Stimulated activated CD4-positive, alpha-beta T cell treated with anti-CD3 and anti-CD28 coated beads, Interleukin-1b, Interleukin-23, amount 100 ng/mL, for 24 hours (primary cell): ENCODE data around the gene NSMCE1.
A peak's percentile ranks its signal among the peaks of the same experiment; 100 is the strongest.

Source experiments
- DNase-seq, 4 experiments: peaks; one replicate each; pipeline ENCODE4 v3.0.0-alpha.2; 2020; ENCODE audit warnings: low read depth in 4 of 4, low spot score in 1 of 4

The NSMCE1 gene, protein sequence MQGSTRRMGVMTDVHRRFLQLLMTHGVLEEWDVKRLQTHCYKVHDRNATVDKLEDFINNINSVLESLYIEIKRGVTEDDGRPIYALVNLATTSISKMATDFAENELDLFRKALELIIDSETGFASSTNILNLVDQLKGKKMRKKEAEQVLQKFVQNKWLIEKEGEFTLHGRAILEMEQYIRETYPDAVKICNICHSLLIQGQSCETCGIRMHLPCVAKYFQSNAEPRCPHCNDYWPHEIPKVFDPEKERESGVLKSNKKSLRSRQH

DNA sequence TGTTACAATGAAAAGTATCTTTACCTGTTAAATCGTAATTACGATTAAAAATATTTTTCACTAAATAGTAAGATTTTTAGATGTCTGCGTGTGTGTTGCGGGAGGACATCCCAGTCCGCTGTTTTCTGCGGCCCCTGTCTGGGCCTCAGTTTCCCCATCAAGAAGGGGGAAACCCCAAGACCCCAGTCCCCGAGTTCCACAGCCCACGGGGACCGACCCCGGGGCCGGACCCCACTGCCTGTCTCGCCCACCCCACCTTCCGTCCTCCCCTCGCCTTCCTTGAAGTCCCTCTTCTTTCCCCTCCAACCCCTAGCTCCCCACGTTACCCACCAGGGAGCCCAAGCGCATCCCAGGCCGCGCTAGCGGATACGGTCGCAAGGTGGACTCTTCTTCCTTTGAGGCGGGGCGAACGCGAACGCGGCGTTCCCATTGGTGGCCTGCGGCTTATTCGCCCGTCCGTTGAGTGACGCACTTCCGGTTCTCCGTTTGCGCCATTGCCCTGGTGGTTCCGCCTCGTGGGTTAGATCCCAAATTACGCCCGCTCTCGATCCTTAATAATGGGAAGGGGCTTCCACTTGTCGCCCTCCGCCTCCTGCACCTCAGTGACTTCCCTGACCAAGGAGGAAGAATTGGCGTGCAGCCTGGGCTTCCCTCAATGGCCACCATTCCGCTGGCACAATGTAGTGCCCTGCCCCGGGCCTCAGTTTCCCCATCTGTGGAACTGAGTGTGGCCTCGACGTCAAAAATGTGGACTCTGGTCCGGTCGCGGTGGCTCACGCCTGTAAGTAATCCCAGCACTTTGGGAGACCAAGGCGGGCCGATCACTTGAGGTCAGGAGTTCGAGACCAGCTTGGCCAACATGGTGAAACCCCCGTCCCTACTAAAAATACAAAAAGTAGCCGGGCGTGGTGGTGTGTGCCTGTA lies at the start of gene NSMCE1:
Gene NSMCE1, minus strand, starts transcription at position 397 of the 924 bp plus-strand sequence. CDS start 11,202 bp downstream, outside the sequence.
- peak; percentile 94 to 98 (median 95) for DNase-seq

DNA sequence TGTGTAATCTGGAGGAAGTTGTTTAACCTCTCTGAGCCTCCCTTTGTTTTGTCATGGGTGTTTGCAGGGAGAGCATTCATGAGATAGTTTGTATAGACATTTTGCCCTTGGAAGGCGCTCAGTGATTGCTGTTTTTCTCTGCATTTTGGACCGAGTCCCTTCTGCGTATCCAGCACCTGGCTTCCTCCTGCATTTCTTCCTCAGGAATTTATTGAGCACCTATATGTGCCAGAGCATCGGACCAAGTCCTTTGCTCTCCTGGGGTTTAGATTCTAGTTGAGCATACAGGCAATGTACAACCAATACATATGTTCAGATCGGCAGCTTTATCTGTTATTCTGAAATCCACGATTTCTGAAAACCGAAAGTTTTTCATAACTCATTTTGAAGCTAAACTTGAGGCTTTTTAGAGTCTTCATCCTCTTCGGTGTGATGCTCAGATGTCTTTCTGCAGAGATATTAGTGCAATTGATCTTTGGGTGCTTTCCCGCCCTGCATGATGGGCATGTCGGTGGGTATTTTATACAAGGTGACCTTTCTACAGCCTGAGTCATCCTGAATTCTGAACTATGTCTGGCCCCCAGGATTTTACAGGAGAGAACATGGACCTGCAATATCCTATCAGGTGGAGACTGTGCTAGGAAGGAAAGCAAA lies 49.3 kb upstream of the NSMCE1 start:
- peak in 2 of 4 experiments; percentile 21 to 42 for DNase-seq

DNA sequence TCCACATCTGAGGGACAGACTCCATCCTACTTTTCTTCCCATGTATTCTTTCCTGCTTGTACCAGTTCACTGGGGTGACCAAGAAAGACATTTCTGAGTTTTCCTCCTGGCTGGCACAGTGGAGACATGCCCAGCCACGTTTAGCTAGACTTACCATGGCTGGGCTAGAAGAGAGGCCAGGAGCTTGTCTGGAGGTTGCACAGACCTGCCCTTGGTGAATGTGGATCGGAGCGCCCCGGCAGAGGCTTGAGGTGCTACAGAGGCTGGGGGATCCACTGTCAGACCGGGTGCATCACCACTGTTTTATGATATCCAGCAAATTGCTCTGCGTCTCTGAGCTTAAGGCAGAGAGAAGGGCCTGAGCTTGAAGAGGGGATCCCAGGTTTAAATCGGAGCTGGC lies 48.7 kb upstream of the NSMCE1 start:
- DNase-seq, result no peak

DNA sequence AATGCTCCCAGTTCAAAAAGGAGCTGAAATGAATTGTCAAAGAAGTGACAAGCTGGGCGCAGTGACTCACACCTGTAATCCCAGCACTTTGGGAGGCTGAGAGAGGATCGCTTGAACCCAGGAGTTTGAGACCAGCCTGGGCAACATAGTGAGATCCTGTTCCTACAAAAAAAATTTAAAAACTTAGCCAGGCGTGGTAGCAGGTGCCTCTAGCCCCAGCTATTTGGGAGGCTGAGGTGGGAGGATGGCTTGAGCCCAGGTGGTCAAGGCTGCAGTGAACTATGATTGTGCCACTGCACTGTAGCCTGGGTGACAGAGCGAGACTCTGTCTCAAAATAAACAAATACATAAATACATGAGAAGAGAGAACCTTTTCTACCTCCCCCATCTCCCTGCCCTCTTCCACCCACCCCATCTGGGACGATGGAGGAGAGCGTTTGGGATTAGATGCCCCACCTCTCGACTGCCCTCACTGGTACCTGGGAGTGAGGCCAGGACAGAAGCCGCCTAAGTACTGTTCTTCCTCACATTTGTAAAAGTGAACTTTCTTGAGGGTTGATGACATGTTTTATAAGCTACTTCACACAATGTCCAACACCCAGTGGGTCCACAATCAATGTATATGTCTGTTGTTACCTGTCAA lies 47.6 kb upstream of the NSMCE1 start:
- peak in 1 of 4 experiments; percentile 51 for DNase-seq

DNA sequence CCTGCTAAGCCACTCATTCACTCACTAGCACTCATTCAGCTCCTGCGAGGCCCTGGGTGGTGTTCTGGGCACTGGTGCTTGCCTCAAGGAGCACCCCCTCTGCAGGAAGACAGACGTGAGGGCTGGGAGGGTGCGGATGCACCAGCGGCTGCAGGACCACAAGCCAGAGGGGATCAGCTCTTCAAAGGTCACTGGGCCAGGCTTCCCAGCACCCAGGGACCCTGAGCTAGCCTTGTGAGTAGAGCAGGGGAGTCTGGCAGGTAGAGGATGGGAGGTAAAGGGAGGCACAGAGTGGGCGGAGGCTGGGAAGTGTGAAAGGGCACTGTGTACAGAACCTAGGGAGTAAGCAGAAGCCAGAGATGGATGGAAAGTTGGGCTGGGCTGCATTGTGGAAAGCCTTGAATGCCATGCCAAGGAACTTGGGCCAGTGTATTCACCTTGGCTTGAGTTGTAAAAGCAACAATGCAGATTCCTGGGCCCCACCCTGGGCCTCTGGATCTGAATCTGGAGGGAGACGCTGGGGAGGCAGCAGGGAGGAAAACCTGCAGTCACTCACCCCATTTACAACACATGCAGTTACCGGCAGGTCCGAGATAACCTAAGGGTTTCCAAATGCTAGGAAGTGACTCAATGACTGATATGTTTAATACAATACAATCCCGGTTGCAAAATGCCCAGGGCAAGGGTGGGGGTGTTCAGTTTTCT lies 46.9 kb upstream of the NSMCE1 start:
- peak in 2 of 4 experiments; percentile 30 to 39 for DNase-seq

DNA sequence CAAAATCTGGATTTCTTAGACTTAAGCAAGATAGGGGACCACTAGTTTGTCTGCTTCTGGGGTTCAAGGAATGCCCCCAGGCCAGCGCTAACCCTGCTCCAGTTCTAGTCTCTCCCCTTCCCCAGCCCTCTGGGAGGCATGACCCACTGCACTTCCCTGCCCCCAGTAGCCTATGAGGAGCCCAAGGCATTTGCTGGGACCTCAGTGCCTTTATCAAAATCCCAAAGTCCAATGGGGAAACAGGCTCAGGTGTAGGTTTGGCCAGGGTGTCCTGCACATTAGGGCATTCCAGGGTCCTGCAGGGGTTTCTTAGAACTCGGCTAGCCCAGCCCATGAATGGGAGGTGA lies 46.4 kb upstream of the NSMCE1 start:
- no peak for DNase-seq

DNA sequence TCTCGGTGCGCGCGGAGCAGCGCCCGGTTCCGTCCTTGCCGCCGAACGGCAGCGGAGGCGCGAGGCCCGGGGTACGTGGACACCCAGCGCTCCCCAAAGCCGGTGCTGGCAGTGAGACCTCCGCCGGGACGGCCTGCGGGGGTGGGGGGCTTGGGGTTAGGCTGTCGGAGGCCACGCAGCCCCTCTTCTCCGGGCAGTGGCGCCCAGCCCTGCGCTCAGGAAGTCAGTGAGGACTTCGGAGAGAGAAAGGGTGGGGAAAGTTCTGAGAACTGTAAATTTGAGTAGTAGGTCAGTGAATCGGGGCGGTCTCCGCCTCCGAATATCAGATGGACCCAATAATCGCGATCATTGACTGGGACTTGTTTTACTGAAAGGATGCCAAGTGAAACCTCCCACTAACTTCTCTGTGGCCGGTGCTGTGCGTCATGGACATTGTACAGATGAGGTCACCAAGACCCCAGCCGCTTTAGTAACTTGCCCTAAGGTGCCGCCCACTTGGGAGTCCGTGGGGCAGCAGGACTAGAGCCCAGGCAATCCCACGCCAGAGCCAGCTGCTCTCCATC lies 45.7 kb upstream of the NSMCE1 start:
- DNase-seq, result peak in 2 of 4 experiments; percentile 25 to 65

DNA sequence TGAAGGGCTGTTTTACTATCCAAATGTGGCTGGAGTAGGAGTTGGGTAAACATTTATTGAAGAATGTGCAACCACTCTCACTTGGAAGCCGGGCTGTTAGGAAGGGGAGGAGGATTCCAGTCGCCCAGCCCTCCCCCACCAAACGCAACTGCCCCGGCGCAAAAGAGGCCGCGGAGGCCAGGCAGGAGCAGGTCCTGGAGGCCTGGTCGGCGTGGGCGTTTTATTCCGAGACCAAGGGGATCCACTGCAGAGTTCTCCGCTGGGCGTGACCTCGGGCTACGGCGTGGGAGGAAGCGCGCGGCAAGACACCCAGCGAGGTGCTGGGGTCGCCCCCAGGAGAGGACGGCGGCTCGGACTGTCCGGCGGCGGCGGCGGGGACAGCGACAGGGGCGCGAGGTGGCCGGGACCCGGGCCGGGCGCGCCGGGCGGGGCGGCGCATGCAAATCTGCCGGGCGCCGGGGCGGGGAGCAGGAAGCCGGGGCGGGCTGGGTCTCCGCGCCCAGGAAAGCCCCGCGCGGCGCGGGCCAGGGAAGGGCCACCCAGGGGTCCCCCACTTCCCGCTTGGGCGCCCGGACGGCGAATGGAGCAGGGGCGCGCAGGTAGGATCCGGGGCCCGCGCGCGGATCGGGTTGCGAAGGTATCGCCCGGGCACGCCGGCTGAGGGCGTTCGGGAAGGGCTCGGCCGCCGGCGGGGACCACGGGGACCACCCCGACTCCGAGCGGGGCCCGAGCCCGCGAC lies 45.0 kb upstream of the NSMCE1 start, which contains the start of gene IL4R:
Gene IL4R, plus strand, starts transcription at position 553 of the 739 bp plus-strand sequence. CDS start 26,230 bp downstream, outside the sequence.
- peak in 3 of 4 experiments; percentile 36 to 75 (median 63) for DNase-seq

DNA sequence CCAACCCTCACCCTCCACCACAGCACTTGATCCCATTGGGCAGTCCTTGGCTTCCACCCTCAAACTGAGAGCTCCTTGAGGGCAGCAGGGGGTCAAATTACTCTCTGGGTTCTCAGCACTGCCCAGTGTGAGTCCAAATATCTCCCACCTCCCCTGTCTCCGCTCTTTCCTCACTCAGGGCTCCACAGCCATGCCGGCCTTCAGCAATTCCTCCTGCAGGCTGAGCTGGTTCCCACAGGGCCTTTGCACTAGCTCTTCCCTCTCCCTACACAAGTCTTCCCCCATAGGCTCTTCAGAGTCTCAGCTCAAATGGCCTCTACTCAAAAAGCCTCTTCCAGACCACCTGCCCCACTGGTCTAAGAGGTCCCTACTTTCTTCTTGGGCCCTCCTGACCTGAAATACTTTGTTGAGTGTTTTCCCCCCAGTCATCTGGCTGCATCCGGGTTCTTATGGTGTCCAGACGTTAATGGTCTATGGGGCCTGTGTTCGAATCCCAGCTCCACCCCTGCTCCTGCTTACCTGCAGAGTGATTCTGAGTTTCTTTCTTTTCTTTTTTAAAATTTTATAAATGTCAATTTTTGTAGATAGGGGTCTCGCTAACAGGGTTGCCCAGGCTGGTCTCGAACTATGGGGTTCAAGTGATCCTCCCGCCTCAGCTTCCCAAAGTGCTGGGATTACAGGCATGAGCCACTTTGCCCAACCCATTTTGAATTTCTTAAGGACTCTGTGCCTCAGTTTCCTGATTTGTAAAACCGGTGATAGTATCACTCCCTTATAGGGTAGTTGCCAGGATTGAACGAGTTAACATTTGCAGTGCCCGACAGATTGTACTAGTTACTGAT lies 44.2 kb upstream of the NSMCE1 start:
- DNase-seq, result no peak

DNA sequence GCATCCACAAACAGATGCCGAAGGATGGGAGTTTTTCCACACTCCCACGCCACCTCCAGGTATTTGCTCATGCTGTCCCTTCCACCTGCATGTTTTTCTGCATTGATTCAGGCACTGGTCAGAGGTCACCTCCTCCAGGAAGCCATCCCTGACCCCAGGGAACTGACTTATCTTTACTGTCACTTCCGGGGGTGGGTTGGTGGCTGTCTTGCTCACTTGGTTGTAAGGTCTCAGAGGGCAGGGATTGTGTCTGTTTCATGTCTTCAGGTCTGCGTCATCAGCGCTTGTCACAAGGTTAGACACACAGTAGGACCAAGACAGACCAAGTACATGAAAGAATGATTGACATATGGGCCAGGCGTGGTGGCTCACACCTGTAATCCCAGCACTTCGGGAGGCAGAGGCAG lies 43.3 kb upstream of the NSMCE1 start:
- no peak for DNase-seq

DNA sequence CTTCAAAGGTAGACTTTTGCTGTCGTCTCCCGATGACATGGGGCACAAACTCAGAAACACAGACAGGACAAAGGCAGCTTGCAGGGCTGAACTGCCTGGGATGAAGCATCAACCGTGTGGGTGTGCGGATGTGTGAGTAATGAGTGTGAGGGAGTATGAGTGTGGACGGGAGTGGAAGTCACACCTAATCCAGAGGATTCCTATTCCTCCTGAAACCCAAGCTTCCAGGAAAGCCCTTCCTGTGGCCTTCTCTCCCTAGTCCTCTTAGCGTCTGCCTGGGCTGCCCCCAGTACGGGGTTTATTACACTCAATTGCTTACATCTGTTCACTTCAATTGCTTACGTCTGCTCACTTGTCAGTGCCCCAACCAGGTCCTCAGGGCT lies 42.9 kb upstream of the NSMCE1 start:
- DNase-seq, result no peak

DNA sequence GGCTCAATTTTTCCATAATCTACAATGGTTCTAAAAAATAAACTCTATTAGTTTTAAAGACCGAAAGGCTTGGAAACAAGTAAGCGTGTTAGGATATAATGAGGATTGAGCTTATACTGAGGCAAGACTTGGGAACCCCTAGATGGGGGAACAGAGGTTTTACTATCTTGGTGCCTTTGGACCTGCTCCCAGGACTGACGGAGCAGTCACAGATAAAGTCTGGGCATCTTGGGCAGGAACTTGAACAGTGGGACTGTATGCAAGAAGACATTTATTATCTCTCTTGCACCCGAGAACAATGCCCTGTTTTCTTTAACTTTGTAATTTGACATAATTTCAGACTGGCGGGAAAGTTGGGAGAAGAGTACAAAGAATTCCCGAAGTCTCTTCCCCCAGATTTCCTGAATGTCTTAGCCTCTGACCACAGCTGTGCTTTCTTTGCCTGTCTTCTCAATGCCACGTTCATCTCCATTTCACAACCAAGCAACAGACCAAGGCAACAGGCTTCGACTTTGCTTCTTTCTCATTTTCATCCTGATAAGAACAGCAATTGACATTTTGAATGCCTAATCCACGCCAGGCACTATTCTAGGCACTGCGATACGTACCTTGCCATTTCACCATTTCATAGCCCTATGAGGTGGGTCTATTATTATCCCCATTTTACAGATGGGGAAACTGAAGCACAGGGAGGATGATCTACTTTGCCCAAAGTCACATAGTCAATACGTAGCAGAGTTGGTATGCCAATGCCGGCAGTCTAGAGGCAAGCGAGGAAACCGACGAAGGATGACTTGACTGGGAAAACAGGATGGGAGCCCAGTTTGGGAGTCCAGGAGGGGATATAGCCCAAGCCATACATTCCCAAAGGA lies 42.2 kb upstream of the NSMCE1 start:
- DNase-seq, result no peak

DNA sequence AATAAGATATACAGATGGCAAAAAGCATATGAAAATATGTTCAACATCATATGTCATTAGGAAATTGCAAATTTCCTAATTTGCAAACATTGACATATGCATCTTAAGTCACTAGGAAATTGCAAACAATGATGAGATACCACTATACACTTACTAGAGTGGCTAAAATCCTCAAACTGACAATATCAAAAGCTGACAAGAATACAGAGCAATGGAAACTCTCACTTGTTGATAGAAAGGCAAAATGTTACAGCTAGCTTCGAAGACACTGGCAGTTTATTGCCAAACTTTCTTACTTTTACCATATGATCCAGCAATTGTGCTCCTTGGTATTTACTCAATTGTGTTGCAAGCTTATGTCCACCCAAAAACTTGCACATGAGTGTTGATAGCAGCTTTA lies 40.2 kb upstream of the NSMCE1 start:
- DNase-seq, result no peak

DNA sequence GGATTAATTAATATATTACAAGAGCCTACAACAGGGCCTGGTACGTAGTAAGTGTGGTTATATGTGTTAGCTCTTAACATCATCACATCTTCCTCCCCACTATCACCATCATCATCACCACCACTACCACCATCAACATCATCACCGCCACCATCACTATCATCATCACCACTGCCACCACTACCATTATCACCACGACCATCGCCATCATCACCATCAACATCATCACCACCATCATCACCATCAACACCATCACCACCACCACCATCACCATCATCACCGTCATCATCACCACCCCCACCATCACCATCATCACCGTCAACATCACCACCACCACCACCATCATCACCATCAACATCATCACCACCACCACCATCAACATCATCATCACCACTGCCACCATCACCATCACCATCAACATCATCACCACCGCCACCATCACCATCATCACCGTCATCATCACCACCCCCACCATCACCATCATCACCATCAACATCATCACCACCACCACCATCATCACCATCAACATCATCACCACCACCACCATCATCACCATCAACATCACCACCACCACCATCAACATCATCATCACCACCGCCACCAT lies 37.4 kb upstream of the NSMCE1 start:
- no peak for DNase-seq

DNA sequence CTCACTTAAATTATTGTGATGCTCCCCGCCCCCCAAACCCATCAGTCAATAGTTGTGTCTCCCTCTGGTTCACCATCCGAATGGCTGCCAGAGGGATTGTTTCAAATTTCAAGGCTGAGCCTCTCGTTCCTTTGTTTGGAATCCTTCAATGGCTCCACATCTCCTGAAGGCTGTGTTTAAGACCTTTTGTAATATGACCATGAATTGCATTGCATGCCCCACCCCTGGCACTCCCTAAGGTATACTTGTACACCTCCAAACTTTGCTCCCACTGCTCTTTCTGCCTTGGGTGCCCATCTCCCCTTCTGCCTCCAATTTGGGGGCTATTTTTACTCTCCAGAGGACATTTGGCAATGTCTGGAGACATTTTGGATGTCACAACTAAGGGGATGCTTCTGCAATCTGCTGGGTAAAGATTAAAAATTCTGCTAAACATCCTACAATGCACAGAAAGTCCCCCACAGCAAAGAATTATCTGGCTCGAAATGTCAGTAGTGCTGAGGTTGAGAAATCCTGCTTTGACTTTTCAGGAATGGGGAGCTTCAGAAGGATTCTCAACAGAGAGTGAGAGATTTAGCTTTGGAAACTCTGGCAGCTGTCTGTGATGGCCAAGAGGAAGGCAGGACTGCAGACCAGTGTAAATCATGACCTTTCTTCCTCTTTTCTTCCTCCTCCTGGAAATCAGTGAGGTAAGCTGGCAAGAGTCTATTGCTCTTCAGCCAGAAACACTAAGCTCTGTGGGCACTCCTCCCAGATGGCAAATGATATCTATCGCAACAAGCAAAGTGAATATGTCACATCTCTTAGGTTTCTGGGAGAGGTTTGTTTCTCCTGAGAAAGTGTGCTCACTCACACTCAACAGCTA lies 36.5 kb upstream of the NSMCE1 start:
- no peak for DNase-seq

DNA sequence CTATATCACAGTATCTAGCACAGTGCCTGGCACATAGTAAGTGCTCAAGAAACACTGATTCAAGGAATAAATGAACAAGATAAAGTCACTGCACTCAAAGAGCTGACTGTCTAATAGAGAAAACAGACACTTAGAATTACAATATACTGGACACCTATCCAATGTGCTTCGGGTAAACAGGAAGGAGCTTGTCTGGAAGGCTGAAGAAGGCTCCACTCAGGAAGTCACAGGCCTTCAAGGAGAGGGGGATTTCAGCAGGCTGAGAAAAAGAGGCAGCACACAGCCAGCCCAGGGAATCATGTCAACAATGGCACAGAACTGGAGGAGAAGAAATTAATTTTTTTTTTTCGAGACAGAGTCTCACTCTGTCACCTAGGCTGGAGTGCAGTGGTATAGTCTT lies 35.5 kb upstream of the NSMCE1 start:
- no peak for DNase-seq
